Tibial artery (tissue), 4 donors: ENCODE results near the gene SULT2A1.
"Not testable (repeated sequence)": the region's sequence is repeated elsewhere in the genome, so short reads cannot be mapped to it uniquely, and the experiment has no call there.

Experiments used
- DNase-seq, 2 donors: peaks; one replicate each; pipeline ENCODE4 v3.0.0-alpha.2; 2019
- H3K27ac ChIP-seq, 2 donors: fragments of 200-600 bp; sonication (generic) in 1 of 2; 1 replicate in 1 of 2; 2 replicates in 1 of 2; pipeline ENCODE4 v1.5.1; 2018 to 2019; ENCODE audit warnings: mild to moderate bottlenecking in 1 of 2
- H3K27me3 ChIP-seq, 2 donors: fragments of 200-600 bp; sonication (generic) in 1 of 2; one replicate each; pipeline versions ENCODE4 v1.5.1 to v1.6.0; 2016 to 2019
- H3K36me3 ChIP-seq, 3 donors: fragments of 200-600 bp; sonication (generic) in 2 of 3; one replicate each; pipeline ENCODE4 v1.5.1; 2016 to 2019; ENCODE audit warnings: mild to moderate bottlenecking in 2 of 3
- H3K4me1 ChIP-seq, 4 donors: fragments of 200-600 bp; sonication (generic) in 2 of 4; 1 replicate in 3 of 4; 2 replicates in 1 of 4; pipeline ENCODE4 v1.5.1; 2016 to 2019
- H3K4me3 ChIP-seq, 2 donors: fragments of 200-600 bp; sonication (generic) in 1 of 2; 1 replicate in 1 of 2; 2 replicates in 1 of 2; pipeline ENCODE4 v1.5.1; 2018 to 2019; ENCODE audit warnings: mild to moderate bottlenecking in 2 of 2
- H3K9me3 ChIP-seq, 3 donors: fragments of 200-600 bp; sonication (generic) in 1 of 3; one replicate each; pipeline ENCODE4 v1.5.1; 2016 to 2019
- intact Hi-C: fragments of 100-400 bp; cut with DNase I; formaldehyde crosslinking; loops from one replicate; pipeline ENCODE4 v1.15.0; 2023; ENCODE audit warnings: low total_unique reads
- TF ChIP-seq, protein P1 (sequence below), 2 experiments: fragments of 200-600 bp in 1 of 2; fragments of 450-650 bp in 1 of 2; IDR thresholded peaks; one replicate each; pipeline ENCODE4 v1.5.1; 2017 to 2019; ENCODE audit warnings: antibody characterized with exemption in 2 of 2, mild to moderate bottlenecking in 1 of 2, moderate library complexity in 1 of 2

The SULT2A1 gene

DNA sequence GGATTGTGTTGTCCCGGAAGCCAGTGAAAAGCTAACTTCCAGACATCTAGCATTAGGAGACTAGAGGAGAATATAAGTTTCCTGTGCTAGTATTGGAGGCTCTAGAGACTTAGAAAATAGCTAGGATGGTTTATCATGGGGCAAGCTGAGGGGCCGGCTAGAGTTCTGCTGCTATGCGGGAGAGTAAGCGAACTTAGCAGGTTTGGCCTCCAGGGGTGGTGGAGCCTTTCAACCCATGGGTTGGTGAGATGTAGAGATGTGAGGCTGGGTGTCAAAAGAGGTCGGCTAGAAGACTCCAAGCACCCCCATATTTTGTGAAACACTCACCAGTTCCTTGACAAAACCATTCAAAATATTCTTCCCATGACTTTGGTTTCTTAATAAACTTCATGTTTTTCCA, 4.4 kb downstream of the SULT2A1 start:
- Histone ChIP-seq H3K36me3 (no peaks in the 10 kb centered on the region), H3K4me3 (no peak overlapping the region), H3K27me3 (peaks cover 0 to 33% of the 10 kb centered on the region in 2 donors), H3K27ac (no peak overlapping the region), H3K9me3 (no peaks in the 10 kb centered on the region), H3K4me1 (no peaks in the 10 kb centered on the region)
- TF ChIP-seq, protein P1, sequence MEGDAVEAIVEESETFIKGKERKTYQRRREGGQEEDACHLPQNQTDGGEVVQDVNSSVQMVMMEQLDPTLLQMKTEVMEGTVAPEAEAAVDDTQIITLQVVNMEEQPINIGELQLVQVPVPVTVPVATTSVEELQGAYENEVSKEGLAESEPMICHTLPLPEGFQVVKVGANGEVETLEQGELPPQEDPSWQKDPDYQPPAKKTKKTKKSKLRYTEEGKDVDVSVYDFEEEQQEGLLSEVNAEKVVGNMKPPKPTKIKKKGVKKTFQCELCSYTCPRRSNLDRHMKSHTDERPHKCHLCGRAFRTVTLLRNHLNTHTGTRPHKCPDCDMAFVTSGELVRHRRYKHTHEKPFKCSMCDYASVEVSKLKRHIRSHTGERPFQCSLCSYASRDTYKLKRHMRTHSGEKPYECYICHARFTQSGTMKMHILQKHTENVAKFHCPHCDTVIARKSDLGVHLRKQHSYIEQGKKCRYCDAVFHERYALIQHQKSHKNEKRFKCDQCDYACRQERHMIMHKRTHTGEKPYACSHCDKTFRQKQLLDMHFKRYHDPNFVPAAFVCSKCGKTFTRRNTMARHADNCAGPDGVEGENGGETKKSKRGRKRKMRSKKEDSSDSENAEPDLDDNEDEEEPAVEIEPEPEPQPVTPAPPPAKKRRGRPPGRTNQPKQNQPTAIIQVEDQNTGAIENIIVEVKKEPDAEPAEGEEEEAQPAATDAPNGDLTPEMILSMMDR (IDR thresholded peaks at IDR 0.05), result no peak
- intact Hi-C loops, result no loop called here
- DNase-seq, result no peak

DNA sequence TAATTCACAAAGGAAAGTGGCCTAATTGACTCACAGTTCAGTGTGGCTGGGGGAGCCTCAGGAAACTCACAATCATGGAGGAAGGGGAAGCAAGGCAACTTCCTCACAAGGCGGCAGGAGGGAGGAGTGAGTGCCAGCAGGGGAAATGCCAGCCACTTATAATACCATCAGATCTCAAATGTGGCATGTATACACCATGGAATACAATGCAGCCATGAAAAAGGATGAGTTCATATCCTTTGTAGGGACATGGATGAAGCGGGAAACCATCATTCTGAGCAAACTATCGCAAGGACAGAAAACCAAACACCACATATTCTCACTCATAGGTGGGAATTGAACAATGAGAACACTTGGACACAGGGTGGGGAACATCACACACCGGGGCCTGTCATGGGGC, 6.7 kb downstream of the SULT2A1 start:
- not testable (repeated sequence) for H3K36me3 ChIP-seq
- H3K27me3 ChIP-seq, result peaks cover 0 to 42% of the 10 kb centered on the region in 2 donors

DNA sequence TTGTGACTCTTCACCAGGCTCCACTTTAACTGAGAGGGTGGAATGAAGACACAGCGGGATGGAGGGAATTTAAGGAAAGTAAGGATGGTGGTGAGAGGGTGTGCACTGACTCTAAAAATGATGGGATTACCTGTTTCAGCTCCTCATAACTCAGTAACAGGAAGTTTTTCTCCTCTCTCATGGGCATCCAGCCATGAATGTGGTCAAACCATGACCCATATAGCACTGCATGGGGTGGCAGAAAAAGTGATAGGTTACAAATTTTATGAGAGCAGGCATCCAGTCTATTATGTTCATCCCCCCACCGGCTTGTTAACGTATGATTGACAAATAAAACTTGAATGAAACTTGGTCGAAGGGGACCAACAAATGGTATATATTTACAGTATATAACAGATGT, 7.2 kb downstream of the SULT2A1 start:
- Histone ChIP-seq H3K27ac (no peak overlapping the region), H3K36me3 (no peaks in the 10 kb centered on the region), H3K9me3 (no peaks in the 10 kb centered on the region), H3K4me1 (no peaks in the 10 kb centered on the region), H3K27me3 (peaks cover 0 to 47% of the 10 kb centered on the region in 2 donors), H3K4me3 (no peak overlapping the region)
- intact Hi-C loops, result no loop called here
- TF ChIP-seq, protein P1 (IDR thresholded peaks at IDR 0.05), result no peak
- DNase-seq, result no peak

More for the DNA sequence above, 6.7 kb downstream of the SULT2A1 start:
- H3K27ac ChIP-seq, DNase-seq, H3K4me3 ChIP-seq, H3K4me1 ChIP-seq, intact Hi-C loops, H3K9me3 ChIP-seq: not testable (repeated sequence)

DNA sequence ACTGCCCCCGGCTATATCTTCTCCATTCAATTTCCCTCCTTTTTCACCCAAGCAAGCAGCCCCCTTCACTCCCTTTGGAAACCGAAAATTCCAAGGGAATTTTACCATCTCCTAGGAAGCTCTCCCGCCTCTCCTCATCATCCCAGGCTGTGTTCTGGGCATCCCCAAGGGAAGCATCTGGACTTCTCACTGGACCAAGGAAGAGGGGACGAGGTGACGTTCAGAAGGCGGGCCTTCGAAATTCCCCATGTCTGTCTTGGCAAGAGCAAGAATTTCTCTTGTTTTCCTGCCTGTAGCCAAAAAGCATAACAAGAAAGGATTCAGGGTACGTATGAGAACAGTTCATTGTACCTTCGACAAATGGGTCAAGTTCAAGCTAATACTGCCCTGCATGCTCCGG, 20.9 kb downstream of the SULT2A1 start:
- no peak overlapping the region for H3K27ac ChIP-seq
- H3K27me3 ChIP-seq, result peaks cover 0 to 13% of the 10 kb centered on the region in 2 donors
- H3K4me3 ChIP-seq, result no peak overlapping the region
- H3K4me1 ChIP-seq, result no peaks in the 10 kb centered on the region
- TF ChIP-seq, protein P1 (IDR thresholded peaks at IDR 0.05), result no peak
- intact Hi-C loops, result no loop called here
- H3K9me3 ChIP-seq, result no peaks in the 10 kb centered on the region
- no peaks in the 10 kb centered on the region for H3K36me3 ChIP-seq
- no peak for DNase-seq

DNA sequence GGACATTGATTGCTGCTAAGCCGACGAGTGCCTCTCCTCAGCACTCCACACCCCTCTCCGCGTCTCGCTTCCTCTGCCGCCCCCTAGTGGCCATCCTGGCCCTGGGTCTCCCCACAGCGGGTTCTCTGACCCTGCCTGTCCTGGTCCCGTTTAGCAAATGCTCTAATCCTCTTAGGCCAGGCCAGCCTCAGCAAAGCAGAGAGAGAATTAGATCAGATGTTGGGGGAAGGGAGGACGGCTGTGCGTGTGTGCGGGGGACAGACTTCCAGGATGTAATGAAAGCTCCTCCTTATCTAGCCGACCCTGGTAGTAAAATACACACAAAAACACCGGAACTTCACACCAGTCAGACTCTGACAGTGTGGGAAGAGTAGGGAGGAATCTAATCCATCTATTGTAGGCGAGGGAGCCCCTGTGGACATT, 22.6 kb downstream of the SULT2A1 start:
- TF ChIP-seq, protein P1 (IDR thresholded peaks at IDR 0.05), result peak; percentile 75 to 89
- no peak overlapping the region for H3K27ac ChIP-seq

DNA sequence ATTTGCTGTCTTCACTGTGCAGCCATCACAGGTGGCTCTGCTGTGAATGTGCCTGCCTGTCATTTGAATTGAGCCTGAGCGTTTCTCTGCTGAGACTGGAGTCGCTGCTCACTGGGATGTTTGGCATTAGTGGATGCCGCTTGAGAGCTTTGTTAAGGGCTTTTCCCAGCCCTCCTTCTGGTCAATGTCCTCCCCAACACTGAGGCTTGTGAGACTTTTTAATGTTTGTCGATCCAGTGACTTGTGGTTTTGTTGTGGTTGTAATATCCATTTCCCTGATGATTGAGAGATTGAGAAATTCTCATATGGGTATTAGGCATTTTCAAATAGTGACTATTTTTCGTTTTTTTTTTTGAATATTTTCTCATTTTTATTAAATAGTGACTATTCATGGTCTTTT, 24.5 kb downstream of the SULT2A1 start:
- H3K27ac ChIP-seq, result no peak overlapping the region
- H3K36me3 ChIP-seq, result no peaks in the 10 kb centered on the region
- TF ChIP-seq, protein P1 (IDR thresholded peaks at IDR 0.05), result no peak
- intact Hi-C loops, result loop anchor here (5.0 kb wide), 1 partner anchor 94 kb away; no protein-coding TSS in a partner anchor
- peaks cover 0 to 29% of the 10 kb centered on the region in 2 donors for H3K27me3 ChIP-seq
- H3K4me1 ChIP-seq, result no peaks in the 10 kb centered on the region
- DNase-seq, result no peak
- no peaks in the 10 kb centered on the region for H3K9me3 ChIP-seq
- no peak overlapping the region for H3K4me3 ChIP-seq

More for the DNA sequence above, 22.6 kb downstream of the SULT2A1 start:
- DNase-seq, result peak; percentile 77 to 87
- Histone ChIP-seq H3K4me3 (no peak overlapping the region), H3K4me1 (no peaks in the 10 kb centered on the region), H3K36me3 (no peaks in the 10 kb centered on the region), H3K27me3 (peaks cover 0 to 20% of the 10 kb centered on the region in 2 donors), H3K9me3 (no peaks in the 10 kb centered on the region)
- intact Hi-C loops, result loop anchor here (5.0 kb wide), 1 partner anchor 96 kb away; no protein-coding TSS in a partner anchor
